Measurements from ENCODE around the gene AK1. TPM values are rescaled to one million over a fixed set of nuclear protein-coding genes. Genes with fewer than 3 reads are reported as not detected.

Gene AK1
- total and polyA plus RNA-seq, 10 of the 15 experiments (the other 5 are each of a cell fraction or from before 2014, with no cell fraction given), result 0.23 to 3.1 (median 1.8) TPM

- peak overlapping the region; percentile 95 for H3K4me3 ChIP-seq
Measured at GRCh38 chr9:127915325-127915752, 37.9 kb upstream of the AK1 start.

More at GRCh38 chr9:127915325-127915752, 37.9 kb upstream of the AK1 start:
- peak overlapping the region; percentile 97 for H3K9ac ChIP-seq (ENCODE audit: control insufficient read depth, insufficient read depth, low read length)
- intact Hi-C loops (cut with micrococcal nuclease; ENCODE audit: unreplicated experiment) (loop anchor here (5.0 kb wide), 3 partner anchors 33 to 198 kb away; partner anchors contain the start of genes FPGS, PTRH1 and TTC16), in situ Hi-C loops (cut with MboI) (loop anchor here (5.0 kb wide), 1 partner anchor 323 kb away; no protein-coding TSS in a partner anchor)
- no TSS peak for BruUV-seq (replicated peaks)
- CTCF ChIA-PET, result interaction anchor here (0.5 to 9.9 kb wide), 10 partner anchors 9 to 958 kb away, joined by 3 to 91 read pairs (median 8); partner anchors contain the start of gene TOR2A
- SMC1A ChIA-PET (ENCODE audit: uncharacterized antibody, unreplicated experiment), result interaction anchor here (1.1 to 5.8 kb wide), 7 partner anchors 10 to 180 kb away, joined by 3 to 37 read pairs (median 7); partner anchors contain the start of genes FPGS, ST6GALNAC6 and TOR2A
- 11% methylated on average over 5 of the region's 5 CpGs for WGBS (ENCODE audit: insufficient coverage, insufficient replicate concordance, low lambda C conversion rate, missing lambda C conversion rate)
- no peaks in the 10 kb centered on the region for H3K27me3 ChIP-seq (replicated peaks in 1 of 2; ENCODE audit: control insufficient read depth in 2 of 2, insufficient read depth in 2 of 2, low read length in 1 of 2)
- H3K36me3 ChIP-seq (ENCODE audit: control insufficient read depth in 2 of 2, insufficient read depth in 2 of 2, low read length in 1 of 2), result peaks cover 7 to 8% of the 10 kb centered on the region in 2 experiments; a peak in 2 of 4 replicates
- H3K9me3 ChIP-seq (replicated peaks; ENCODE audit: control insufficient read depth, insufficient read depth, low read length), result no peaks in the 10 kb centered on the region
- RAD21 ChIA-PET (ENCODE audit: unreplicated experiment), result interaction anchor here (0.5 to 8.2 kb wide), 12 partner anchors 13 to 180 kb away, joined by 3 to 92 read pairs (median 7); partner anchors contain the start of genes CDK9, ENG, NAIF1 and SH2D3C
- H3K27ac ChIP-seq (ENCODE audit: control insufficient read depth, insufficient read depth), result peak overlapping the region; percentile 98
- H3K4me1 ChIP-seq (ENCODE audit: control insufficient read depth, insufficient read depth, low read length), result peaks cover 51% of the 10 kb centered on the region
- FAIRE-seq (no peak), DNase-seq (ENCODE audit: low read depth, low spot score) (no peak), ATAC-seq (no peak)
- POLR2A ChIA-PET, result interaction anchor here (0.6 to 6.9 kb wide), 11 partner anchors 13 to 180 kb away, joined by 3 to 166 read pairs (median 5); partner anchors contain the start of genes CDK9, PIP5KL1, SH2D3C and ST6GALNAC6
- peak overlapping the region; percentile 98 for H3K4me2 ChIP-seq (ENCODE audit: control insufficient read depth, insufficient read depth)
- TF ChIP-seq REST (IDR thresholded peaks at IDR 0.05; ENCODE audit: low read depth, low read length) (no peak), ZNF687 (IDR thresholded peaks at IDR 0.05) (0 out of 2 replicates have a peak, but pooled peaks have one; percentile 42), SRF (IDR thresholded peaks at IDR 0.05; ENCODE audit: low read depth in 2 of 2, low read length in 2 of 2) (no peak)
- H4K20me1 ChIP-seq (ENCODE audit: control insufficient read depth, insufficient read depth), result no peaks in the 10 kb centered on the region
- H3K79me2 ChIP-seq (ENCODE audit: control insufficient read depth, insufficient read depth, low read length), result peaks cover 37% of the 10 kb centered on the region
- H2AFZ ChIP-seq (ENCODE audit: control insufficient read depth, low read depth, low read length), result no peak overlapping the region; the same call in none of the 2 replicates

All from GM12878 (cell line).